Measurements from ENCODE around the gene KLHL33. TPM values are rescaled to one million over a fixed set of nuclear protein-coding genes. Genes with fewer than 3 reads are reported as not detected.

The KLHL33 gene
- polyA plus RNA-seq, 1 experiment, result 0.22 TPM

DNA sequence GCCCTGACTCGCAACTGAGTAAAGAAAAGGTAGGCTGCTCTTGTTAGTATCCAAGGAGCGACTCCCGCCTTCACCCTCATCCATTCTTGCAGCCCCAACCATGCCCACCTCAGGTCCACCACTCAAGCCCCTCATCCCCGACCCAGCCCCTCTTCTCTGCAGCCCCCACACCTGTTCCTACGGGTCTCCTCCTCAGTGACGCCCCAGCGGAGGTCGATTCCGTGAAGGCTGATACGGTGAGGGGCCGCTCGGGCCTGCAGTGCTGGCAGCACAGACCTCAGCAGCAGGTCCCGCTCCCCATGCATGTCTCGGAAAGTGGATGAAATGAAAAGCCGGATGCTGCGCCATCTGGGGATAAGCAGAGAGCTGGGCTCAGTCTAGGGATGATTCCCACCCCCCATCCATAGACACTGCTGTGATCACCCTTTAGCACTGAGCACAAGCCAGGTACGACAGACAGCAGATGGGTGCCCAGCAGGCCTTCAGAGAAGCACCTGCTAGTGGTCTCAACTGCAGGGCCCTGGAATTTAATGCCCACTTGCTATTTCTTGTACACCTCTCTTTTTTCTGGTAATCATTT, 49.6 kb downstream of the KLHL33 start:
- POLR2A ChIA-PET, result no interaction called here
- no peaks in the 10 kb centered on the region for H3K27me3 ChIP-seq (ENCODE audit: control insufficient read depth, insufficient read depth, low read length)
- H3K36me3 ChIP-seq (ENCODE audit: control insufficient read depth, insufficient read depth, low read length), result peaks cover 50% of the 10 kb centered on the region
- TF ChIP-seq, protein P1, sequence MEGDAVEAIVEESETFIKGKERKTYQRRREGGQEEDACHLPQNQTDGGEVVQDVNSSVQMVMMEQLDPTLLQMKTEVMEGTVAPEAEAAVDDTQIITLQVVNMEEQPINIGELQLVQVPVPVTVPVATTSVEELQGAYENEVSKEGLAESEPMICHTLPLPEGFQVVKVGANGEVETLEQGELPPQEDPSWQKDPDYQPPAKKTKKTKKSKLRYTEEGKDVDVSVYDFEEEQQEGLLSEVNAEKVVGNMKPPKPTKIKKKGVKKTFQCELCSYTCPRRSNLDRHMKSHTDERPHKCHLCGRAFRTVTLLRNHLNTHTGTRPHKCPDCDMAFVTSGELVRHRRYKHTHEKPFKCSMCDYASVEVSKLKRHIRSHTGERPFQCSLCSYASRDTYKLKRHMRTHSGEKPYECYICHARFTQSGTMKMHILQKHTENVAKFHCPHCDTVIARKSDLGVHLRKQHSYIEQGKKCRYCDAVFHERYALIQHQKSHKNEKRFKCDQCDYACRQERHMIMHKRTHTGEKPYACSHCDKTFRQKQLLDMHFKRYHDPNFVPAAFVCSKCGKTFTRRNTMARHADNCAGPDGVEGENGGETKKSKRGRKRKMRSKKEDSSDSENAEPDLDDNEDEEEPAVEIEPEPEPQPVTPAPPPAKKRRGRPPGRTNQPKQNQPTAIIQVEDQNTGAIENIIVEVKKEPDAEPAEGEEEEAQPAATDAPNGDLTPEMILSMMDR (IDR thresholded peaks at IDR 0.05; ENCODE audit: insufficient read depth, low read depth, low read length), result no peak
- H3K4me3 ChIP-seq (ENCODE audit: low read depth, low read length), result no peak overlapping the region
- CTCF ChIA-PET, result no interaction called here
- no peak for DNase-seq (ENCODE audit: low read depth)

DNA sequence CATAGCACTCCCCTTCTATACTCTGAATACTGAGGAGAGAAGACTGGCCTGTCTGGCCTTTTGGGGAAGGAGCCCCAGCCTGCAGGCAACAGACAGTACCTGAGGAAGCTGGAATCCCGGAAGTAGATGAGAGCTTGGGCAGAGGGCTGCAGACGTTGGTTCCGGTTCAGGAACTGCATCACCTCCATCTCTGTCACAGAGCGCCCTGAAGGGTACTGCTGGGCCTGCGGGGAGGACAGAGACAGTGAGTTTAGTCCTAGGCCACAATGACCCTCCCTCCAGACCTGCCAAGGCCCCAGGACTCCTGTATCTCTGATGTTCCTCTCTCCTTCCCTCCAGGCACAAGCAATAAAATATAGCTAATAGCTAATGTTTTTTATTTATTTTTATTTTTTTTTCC, 51.1 kb downstream of the KLHL33 start:
- peaks cover 52% of the 10 kb centered on the region for H3K36me3 ChIP-seq (ENCODE audit: control insufficient read depth, insufficient read depth, low read length)
- TF ChIP-seq, protein P1 (IDR thresholded peaks at IDR 0.05; ENCODE audit: insufficient read depth, low read depth, low read length), result no peak
- H3K27me3 ChIP-seq (ENCODE audit: control insufficient read depth, insufficient read depth, low read length), result no peaks in the 10 kb centered on the region
- POLR2A ChIA-PET, result no interaction called here
- CTCF ChIA-PET, result interaction anchor here (1.6 kb wide), 1 partner anchor 11 kb away, joined by 5 read pairs; no protein-coding TSS in a partner anchor
- H3K4me3 ChIP-seq (ENCODE audit: low read depth, low read length), result no peak overlapping the region
- no peak for DNase-seq (ENCODE audit: low read depth)

DNA sequence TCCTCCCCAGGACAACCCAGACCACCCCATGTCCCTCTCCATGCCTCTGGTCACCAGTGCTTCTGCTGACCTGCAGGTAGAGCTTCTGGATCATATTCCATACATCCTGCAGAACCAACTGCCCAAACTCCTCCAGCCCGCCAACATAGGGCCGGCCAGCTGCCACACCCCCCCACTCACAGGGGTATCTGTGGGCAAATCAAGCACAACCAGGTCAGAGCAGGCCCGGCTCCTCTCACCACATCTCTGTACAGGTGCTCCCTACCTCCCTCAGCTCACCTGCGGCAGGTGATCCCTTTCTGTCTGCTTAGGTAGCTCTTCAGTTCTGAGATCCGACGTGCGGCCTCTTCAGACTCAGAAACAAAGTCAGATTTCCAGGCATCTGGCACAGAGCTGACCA, 51.6 kb downstream of the KLHL33 start:
- CTCF ChIA-PET, result interaction anchor here (1.6 kb wide), 1 partner anchor 10 kb away, joined by 5 read pairs; no protein-coding TSS in a partner anchor
- TF ChIP-seq, protein P1 (IDR thresholded peaks at IDR 0.05; ENCODE audit: insufficient read depth, low read depth, low read length), result no peak
- DNase-seq (ENCODE audit: low read depth), result no peak
- Histone ChIP-seq H3K36me3 (ENCODE audit: control insufficient read depth, insufficient read depth, low read length) (peaks cover 56% of the 10 kb centered on the region), H3K27me3 (ENCODE audit: control insufficient read depth, insufficient read depth, low read length) (no peaks in the 10 kb centered on the region), H3K4me3 (ENCODE audit: low read depth, low read length) (no peak overlapping the region)
- POLR2A ChIA-PET, result no interaction called here

DNA sequence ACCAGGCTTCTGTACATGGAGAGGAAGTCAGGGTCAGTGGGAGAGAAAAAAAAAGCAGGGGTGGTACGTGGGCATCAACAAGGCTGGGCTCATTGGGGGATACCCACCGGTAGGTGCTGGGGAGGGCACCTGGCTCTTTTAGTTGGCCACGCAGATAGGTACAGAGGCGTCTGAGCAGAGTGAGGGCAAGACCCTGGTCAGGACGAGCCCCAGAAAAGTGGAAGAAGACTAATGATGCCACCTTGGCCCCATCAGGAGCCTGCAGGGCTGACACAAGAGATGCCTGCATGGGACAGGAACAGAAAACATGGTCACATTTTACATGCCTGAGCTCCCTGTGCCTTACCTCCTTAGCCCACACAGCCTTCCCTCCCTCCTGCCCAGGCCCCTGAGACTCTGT, 52.3 kb downstream of the KLHL33 start:
- TF ChIP-seq, protein P1 (IDR thresholded peaks at IDR 0.05; ENCODE audit: insufficient read depth, low read depth, low read length), result no peak
- Histone ChIP-seq H3K4me3 (ENCODE audit: low read depth, low read length) (no peak overlapping the region), H3K36me3 (ENCODE audit: control insufficient read depth, insufficient read depth, low read length) (peaks cover 61% of the 10 kb centered on the region), H3K27me3 (ENCODE audit: control insufficient read depth, insufficient read depth, low read length) (no peaks in the 10 kb centered on the region)
- no peak for DNase-seq (ENCODE audit: low read depth)
- ChIA-PET POLR2A (no interaction called here), CTCF (interaction anchor here (1.6 kb wide), 1 partner anchor 10 kb away, joined by 5 read pairs; no protein-coding TSS in a partner anchor)

DNA sequence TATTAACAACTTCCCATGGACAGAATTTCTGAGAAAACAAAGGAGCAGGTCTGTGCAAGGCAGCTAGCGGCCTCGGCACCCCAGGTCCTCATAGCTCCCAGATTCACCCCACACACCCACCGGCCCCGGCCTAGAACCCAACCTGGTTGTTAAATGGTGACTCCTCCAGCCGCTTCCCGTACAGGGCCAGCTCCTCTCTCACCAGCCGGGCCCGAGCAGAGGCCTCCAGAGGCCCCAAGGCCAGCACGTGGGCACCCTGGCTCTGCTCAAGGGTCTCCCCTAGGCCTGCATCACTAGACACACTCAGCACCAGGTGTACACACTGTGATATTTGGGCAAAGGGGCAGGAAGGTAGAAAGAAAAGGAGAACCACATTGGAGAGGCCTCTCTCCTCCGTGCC, 52.9 kb downstream of the KLHL33 start:
- peaks cover 65% of the 10 kb centered on the region for H3K36me3 ChIP-seq (ENCODE audit: control insufficient read depth, insufficient read depth, low read length)
- no peaks in the 10 kb centered on the region for H3K27me3 ChIP-seq (ENCODE audit: control insufficient read depth, insufficient read depth, low read length)
- TF ChIP-seq, protein P1 (IDR thresholded peaks at IDR 0.05; ENCODE audit: insufficient read depth, low read depth, low read length), result no peak
- DNase-seq (ENCODE audit: low read depth), result no peak
- CTCF ChIA-PET, result no interaction called here
- POLR2A ChIA-PET, result no interaction called here
- no peak overlapping the region for H3K4me3 ChIP-seq (ENCODE audit: low read depth, low read length)

Measured in BJ (cell line).